Activated CD4-positive, alpha-beta T cell treated with anti-CD3 and anti-CD28 coated beads for 1 hour (primary cell): Measurements from ENCODE around the gene AMN.
"Not testable (repeated sequence)": the region's sequence is repeated elsewhere in the genome, so short reads cannot be mapped to it uniquely, and the experiment has no call there.

Experiments used
- DNase-seq: peaks from one replicate; pipeline ENCODE4 v3.0.0-alpha.2; 2020

AMN gene

GRCh38 chr14:102922490-102923200 is at the start of gene AMN:
Gene AMN, plus strand, starts transcription at chr14:102922663. Its CDS starts 26 bp downstream, at chr14:102922689.
- no peak for DNase-seq

GRCh38 chr14:102873131-102873530 is 49.3 kb upstream of the AMN start:
- no peak for DNase-seq

GRCh38 chr14:102873546-102874061 is 48.9 kb upstream of the AMN start:
- no peak for DNase-seq

GRCh38 chr14:102875652-102876051 is 46.8 kb upstream of the AMN start:
- DNase-seq: no peak

GRCh38 chr14:102877511-102877910 is 45.0 kb upstream of the AMN start:
- DNase-seq: not testable (repeated sequence)

GRCh38 chr14:102878174-102878969 is 44.1 kb upstream of the AMN start:
- DNase-seq: no peak

GRCh38 chr14:102878970-102879460 is 43.4 kb upstream of the AMN start:
- no peak for DNase-seq

GRCh38 chr14:102882226-102882906 is 40.1 kb upstream of the AMN start:
- no peak for DNase-seq

GRCh38 chr14:102883089-102883541 is 39.3 kb upstream of the AMN start:
- no peak for DNase-seq

- DNase-seq: no peak
These were observed 38.9 kb upstream of the AMN start for GRCh38 chr14:102883554-102883953.

- no peak for DNase-seq
These were observed 36.6 kb upstream of the AMN start for GRCh38 chr14:102885737-102886447.

GRCh38 chr14:102888748-102889147 is 33.7 kb upstream of the AMN start:
- DNase-seq: no peak

- no peak for DNase-seq
These were observed 32.8 kb upstream of the AMN start for GRCh38 chr14:102889615-102890014.

- no peak for DNase-seq
These were observed 31.4 kb upstream of the AMN start for GRCh38 chr14:102891111-102891510.

GRCh38 chr14:102891556-102891955 is 30.9 kb upstream of the AMN start:
- no peak for DNase-seq

GRCh38 chr14:102892651-102893050 is 29.8 kb upstream of the AMN start:
- no peak for DNase-seq

GRCh38 chr14:102893452-102893851 is 29.0 kb upstream of the AMN start:
- DNase-seq: no peak

GRCh38 chr14:102896735-102897134 is 25.7 kb upstream of the AMN start:
- DNase-seq: not testable (repeated sequence)

GRCh38 chr14:102897299-102898027 is 25.0 kb upstream of the AMN start:
- no peak for DNase-seq

- DNase-seq: no peak
These were observed 24.2 kb upstream of the AMN start for GRCh38 chr14:102898298-102898697.

- no peak for DNase-seq
These were observed 23.5 kb upstream of the AMN start for GRCh38 chr14:102898776-102899515.
